ENCODE measurements around the gene PHF11. TPM values are rescaled to one million over a fixed set of nuclear protein-coding genes. Genes with fewer than 3 reads are reported as not detected.
A peak's percentile ranks its signal among the peaks of the same experiment; 100 is the strongest.

Gene PHF11
- total and polyA plus RNA-seq, 2 of the 13 experiments (the other 11 are each of a cell fraction or from before 2014, with no cell fraction given): 15.8 to 22.0 TPM

GRCh38 chr13:49554387-49554786 lies 58.6 kb downstream of the PHF11 start:
- no peak overlapping the region for H2AFZ ChIP-seq (ENCODE audit: low read length)
- ChIA-PET CTCF (ENCODE audit: low intra/inter-chr PET ratio, low total read pairs) (no interaction called here), POLR2A (no interaction called here)
- H3K4me3 ChIP-seq (replicated peaks in 1 of 3; ENCODE audit: insufficient read depth in 1 of 3, low read depth in 2 of 3, low read length in 3 of 3): no peak overlapping the region
- no peaks in the 10 kb centered on the region for H3K9me3 ChIP-seq (ENCODE audit: low read length)
- no peaks in the 10 kb centered on the region for H4K20me1 ChIP-seq (ENCODE audit: insufficient read depth, low read length)
- no peaks in the 10 kb centered on the region for H3K79me2 ChIP-seq (ENCODE audit: insufficient read depth, low read length)
- peaks cover 13 to 59% of the 10 kb centered on the region in 2 experiments; a peak in 4 of 5 replicates for H3K36me3 ChIP-seq (replicated peaks in 1 of 2; ENCODE audit: control insufficient read depth in 1 of 2, insufficient read depth in 2 of 2, low read length in 2 of 2)
- in situ Hi-C loops (cut with HindIII; ENCODE audit: extremely low pct_ligation_motif_present, low pct_unique_long_range_greater_than_20kb) (no loop called here), intact Hi-C loops (cut with micrococcal nuclease; ENCODE audit: unreplicated experiment) (no loop called here)
- no peak for DNase-seq (ENCODE audit: low spot score)
- no peaks in the 10 kb centered on the region for H3K4me1 ChIP-seq (ENCODE audit: insufficient read depth, low read length)
- H3K9ac ChIP-seq (ENCODE audit: insufficient read depth, low read depth, low read length): no peak overlapping the region
- TF ChIP-seq CEBPZ (IDR thresholded peaks at IDR 0.05; ENCODE audit: low read length) (no peak), RXRB (CRISPR knock-in tag; IDR thresholded peaks at IDR 0.05; ENCODE audit: borderline replicate concordance) (no peak), ZNF253 (CRISPR knock-in tag; IDR thresholded peaks at IDR 0.05; ENCODE audit: borderline replicate concordance) (no peak), RAD21 (CRISPR knock-in tag; IDR thresholded peaks at IDR 0.05) (no peak), STAG1 (CRISPR knock-in tag; IDR thresholded peaks at IDR 0.05) (peak; percentile 39)
- TF ChIP-seq, protein P1, sequence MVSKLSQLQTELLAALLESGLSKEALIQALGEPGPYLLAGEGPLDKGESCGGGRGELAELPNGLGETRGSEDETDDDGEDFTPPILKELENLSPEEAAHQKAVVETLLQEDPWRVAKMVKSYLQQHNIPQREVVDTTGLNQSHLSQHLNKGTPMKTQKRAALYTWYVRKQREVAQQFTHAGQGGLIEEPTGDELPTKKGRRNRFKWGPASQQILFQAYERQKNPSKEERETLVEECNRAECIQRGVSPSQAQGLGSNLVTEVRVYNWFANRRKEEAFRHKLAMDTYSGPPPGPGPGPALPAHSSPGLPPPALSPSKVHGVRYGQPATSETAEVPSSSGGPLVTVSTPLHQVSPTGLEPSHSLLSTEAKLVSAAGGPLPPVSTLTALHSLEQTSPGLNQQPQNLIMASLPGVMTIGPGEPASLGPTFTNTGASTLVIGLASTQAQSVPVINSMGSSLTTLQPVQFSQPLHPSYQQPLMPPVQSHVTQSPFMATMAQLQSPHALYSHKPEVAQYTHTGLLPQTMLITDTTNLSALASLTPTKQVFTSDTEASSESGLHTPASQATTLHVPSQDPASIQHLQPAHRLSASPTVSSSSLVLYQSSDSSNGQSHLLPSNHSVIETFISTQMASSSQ (IDR thresholded peaks at IDR 0.05; ENCODE audit: low read depth): no peak
- TF ChIP-seq, protein P1 (CRISPR knock-in tag; IDR thresholded peaks at IDR 0.05; ENCODE audit: borderline replicate concordance): no peak
- TF ChIP-seq, protein P2, sequence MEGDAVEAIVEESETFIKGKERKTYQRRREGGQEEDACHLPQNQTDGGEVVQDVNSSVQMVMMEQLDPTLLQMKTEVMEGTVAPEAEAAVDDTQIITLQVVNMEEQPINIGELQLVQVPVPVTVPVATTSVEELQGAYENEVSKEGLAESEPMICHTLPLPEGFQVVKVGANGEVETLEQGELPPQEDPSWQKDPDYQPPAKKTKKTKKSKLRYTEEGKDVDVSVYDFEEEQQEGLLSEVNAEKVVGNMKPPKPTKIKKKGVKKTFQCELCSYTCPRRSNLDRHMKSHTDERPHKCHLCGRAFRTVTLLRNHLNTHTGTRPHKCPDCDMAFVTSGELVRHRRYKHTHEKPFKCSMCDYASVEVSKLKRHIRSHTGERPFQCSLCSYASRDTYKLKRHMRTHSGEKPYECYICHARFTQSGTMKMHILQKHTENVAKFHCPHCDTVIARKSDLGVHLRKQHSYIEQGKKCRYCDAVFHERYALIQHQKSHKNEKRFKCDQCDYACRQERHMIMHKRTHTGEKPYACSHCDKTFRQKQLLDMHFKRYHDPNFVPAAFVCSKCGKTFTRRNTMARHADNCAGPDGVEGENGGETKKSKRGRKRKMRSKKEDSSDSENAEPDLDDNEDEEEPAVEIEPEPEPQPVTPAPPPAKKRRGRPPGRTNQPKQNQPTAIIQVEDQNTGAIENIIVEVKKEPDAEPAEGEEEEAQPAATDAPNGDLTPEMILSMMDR (CRISPR knock-in tag; IDR thresholded peaks at IDR 0.05): peak; percentile 44
- BruUV-seq (replicated peaks): no TSS peak
- ATAC-seq: no peak
- H3K4me2 ChIP-seq (ENCODE audit: low read depth, low read length): no peak overlapping the region
- no peak for FAIRE-seq
- H3K27me3 ChIP-seq (ENCODE audit: control insufficient read depth in 1 of 2, insufficient read depth in 2 of 2, low read length in 2 of 2): no peaks in the 10 kb centered on the region; a peak in 1 of 5 replicates
- no peak overlapping the region for H3K27ac ChIP-seq (ENCODE audit: extremely low read length, insufficient read depth, low read length)
- WGBS (ENCODE audit: low lambda C conversion rate): 88% methylated on average over 11 of the region's 11 CpGs

Data from HepG2 (cell line).